A673 (cell line): Measurements from ENCODE around the gene NXF1. TPM values are rescaled to one million over a fixed set of nuclear protein-coding genes. Genes with fewer than 3 reads are reported as not detected.
A peak's percentile ranks its signal among the peaks of the same experiment; 100 is the strongest.
"Not testable (repeated sequence)": the region's sequence is repeated elsewhere in the genome, so short reads cannot be mapped to it uniquely, and the experiment has no call there.

Source experiments
- BruUV-seq: library from RNA; stranded (reverse); fragments of 400-500 nt; replicated peaks from 2 replicates; lab custom pipeline; 2021; lab: Mats Ljungman, UMichigan
- CTCF ChIA-PET: fragments of 300-600 bp; sonication (Branson Sonifier 250); formaldehyde crosslinking; loops from one replicate; lab custom pipeline; 2022; ENCODE audit warnings: antibody characterized with exemption; lab: Charles Lee
- POLR2A ChIA-PET: fragments of 300-600 bp; sonication (Branson Sonifier 250); formaldehyde crosslinking; loops from one replicate; lab custom pipeline; 2022; ENCODE audit warnings: antibody characterized with exemption; ENCODE audit not compliant: low non-redundant PET; lab: Charles Lee
- DNase-seq: peaks from one replicate; pipeline ENCODE4 v3.0.0-alpha.2; 2015; ENCODE audit warnings: low spot score
- H3K27ac ChIP-seq: fragments of 200-600 bp; sonication (generic); 2 replicates; pipeline ENCODE4 v1.5.1; 2016; ENCODE audit warnings: mixed run types, low read depth, mild to moderate bottlenecking, mixed read lengths, antibody characterized with exemption, low read length; ENCODE audit not compliant: poor library complexity, severe bottlenecking
- H3K27me3 ChIP-seq: fragments of 200-600 bp; sonication (generic); replicated peaks from 2 replicates; pipeline ENCODE4 v1.6.1; 2017; ENCODE audit warnings: mixed run types, low read depth, mild to moderate bottlenecking, mixed read lengths, antibody characterized with exemption, low read length; ENCODE audit not compliant: insufficient read depth, poor library complexity
- H3K36me3 ChIP-seq: fragments of 200-600 bp; sonication (generic); 2 replicates; pipeline ENCODE4 v1.6.1; 2016; ENCODE audit warnings: mixed run types, mild to moderate bottlenecking, mixed read lengths, antibody characterized with exemption, low read length; ENCODE audit not compliant: insufficient read depth, poor library complexity, severe bottlenecking
- H3K4me1 ChIP-seq: fragments of 200-600 bp; sonication (generic); 2 replicates; pipeline ENCODE4 v1.6.1; 2017; ENCODE audit warnings: mixed run types, mild to moderate bottlenecking, mixed read lengths, antibody characterized with exemption, low read length; ENCODE audit not compliant: insufficient read depth, poor library complexity, severe bottlenecking
- H3K4me3 ChIP-seq: fragments of 200-600 bp; sonication (generic); 2 replicates; pipeline ENCODE4 v1.5.1; 2016; ENCODE audit warnings: low read depth, mixed run types, mild to moderate bottlenecking, mixed read lengths, low read length; ENCODE audit not compliant: poor library complexity, severe bottlenecking
- H3K9me3 ChIP-seq: fragments of 200-600 bp; sonication (generic); 2 replicates; pipeline ENCODE4 v1.6.1; 2016; ENCODE audit warnings: mixed run types, low read depth, mild to moderate bottlenecking, mixed read lengths, antibody characterized with exemption, low read length; ENCODE audit not compliant: poor library complexity, severe bottlenecking
- EZH2 ChIP-seq: fragments of 200-600 bp; sonication (generic); IDR thresholded peaks from 2 replicates; pipeline ENCODE4 v1.6.1; 2017; ENCODE audit warnings: borderline replicate concordance, low read depth, mild to moderate bottlenecking, mixed read lengths, antibody characterized with exemption, low read length; ENCODE audit not compliant: poor library complexity, severe bottlenecking
- intact Hi-C: fragments of 100-400 bp; cut with micrococcal nuclease; formaldehyde crosslinking; loops from one replicate; pipeline ENCODE4 v1.10.0; 2022; ENCODE audit not compliant: unreplicated experiment
- total RNA-seq: library from RNA; stranded (reverse); gene quantifications from 2 replicates; pipeline ENCODE4 v1.2.3, GENCODE V29; 2021
- TF ChIP-seq, protein P1 (sequence below): fragments of 300-800, 200-600 bp; sonication (generic); conservative IDR thresholded peaks from 2 replicates; pipeline ENCODE4 v1.5.1; 2017; ENCODE audit warnings: low read depth, mild to moderate bottlenecking, antibody characterized with exemption, low read length, moderate library complexity, mixed read lengths

The NXF1 gene
- total RNA-seq, 1 experiment from 2014 or later, result 82.0 TPM

DNA sequence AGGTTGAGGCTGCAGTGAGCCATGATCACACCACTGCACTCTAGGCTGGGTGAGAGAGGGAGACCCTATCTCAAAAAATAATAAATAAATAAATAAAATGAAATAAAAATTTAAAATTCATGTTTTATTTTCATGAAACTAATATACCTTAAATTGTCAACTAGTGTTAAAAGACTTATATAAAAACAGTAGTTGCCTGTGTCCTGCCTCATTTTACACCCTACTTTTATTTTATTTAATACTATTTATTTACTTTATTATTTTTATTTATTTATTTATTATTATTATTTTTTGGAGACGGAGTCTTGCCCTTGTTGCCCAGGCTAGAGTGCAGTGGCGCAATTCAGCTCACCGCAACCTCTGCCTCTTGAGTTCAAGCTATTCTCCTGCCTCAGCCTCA is 38.9 kb upstream of the NXF1 start:
- no peaks in the 10 kb centered on the region for H3K36me3 ChIP-seq
- no peak overlapping the region for H3K27ac ChIP-seq
- no peaks in the 10 kb centered on the region for H3K27me3 ChIP-seq
- peaks cover 13% of the 10 kb centered on the region for H3K4me1 ChIP-seq
- no peaks in the 10 kb centered on the region for H3K9me3 ChIP-seq
- ChIA-PET POLR2A (no interaction called here), CTCF (no interaction called here)
- intact Hi-C loops, result loop anchor here (5.0 kb wide), 1 partner anchor 57 kb away; the partner anchor contains the start of gene TMEM179B
- DNase-seq, result no peak
- BruUV-seq, result no TSS peak
- TF ChIP-seq, protein P1, sequence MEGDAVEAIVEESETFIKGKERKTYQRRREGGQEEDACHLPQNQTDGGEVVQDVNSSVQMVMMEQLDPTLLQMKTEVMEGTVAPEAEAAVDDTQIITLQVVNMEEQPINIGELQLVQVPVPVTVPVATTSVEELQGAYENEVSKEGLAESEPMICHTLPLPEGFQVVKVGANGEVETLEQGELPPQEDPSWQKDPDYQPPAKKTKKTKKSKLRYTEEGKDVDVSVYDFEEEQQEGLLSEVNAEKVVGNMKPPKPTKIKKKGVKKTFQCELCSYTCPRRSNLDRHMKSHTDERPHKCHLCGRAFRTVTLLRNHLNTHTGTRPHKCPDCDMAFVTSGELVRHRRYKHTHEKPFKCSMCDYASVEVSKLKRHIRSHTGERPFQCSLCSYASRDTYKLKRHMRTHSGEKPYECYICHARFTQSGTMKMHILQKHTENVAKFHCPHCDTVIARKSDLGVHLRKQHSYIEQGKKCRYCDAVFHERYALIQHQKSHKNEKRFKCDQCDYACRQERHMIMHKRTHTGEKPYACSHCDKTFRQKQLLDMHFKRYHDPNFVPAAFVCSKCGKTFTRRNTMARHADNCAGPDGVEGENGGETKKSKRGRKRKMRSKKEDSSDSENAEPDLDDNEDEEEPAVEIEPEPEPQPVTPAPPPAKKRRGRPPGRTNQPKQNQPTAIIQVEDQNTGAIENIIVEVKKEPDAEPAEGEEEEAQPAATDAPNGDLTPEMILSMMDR, result no peak
- no peak for TF ChIP-seq EZH2
- no peak overlapping the region for H3K4me3 ChIP-seq

DNA sequence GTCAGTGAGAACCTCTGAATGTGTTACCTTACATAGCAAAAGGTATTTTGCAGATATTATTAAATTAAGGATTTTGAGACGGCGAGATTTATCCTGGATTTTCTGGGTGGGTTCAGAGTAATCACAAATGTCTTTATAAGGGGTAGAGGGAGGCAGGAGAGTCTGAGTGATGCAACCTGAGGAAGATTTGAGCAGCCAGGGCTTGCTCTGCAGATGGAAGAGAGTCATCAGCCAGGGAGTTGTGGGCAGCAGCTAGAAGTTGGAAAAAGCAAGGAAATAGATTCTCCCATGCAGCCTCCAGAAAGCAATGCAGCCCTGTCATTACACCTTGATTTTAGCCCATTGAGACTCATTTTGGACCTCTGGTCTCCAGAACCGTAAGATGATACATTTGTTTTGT is 38.2 kb upstream of the NXF1 start:
- BruUV-seq, result no TSS peak
- H3K9me3 ChIP-seq, result no peaks in the 10 kb centered on the region
- TF ChIP-seq, protein P1, result no peak
- TF ChIP-seq EZH2, result no peak
- no peak overlapping the region for H3K4me3 ChIP-seq
- CTCF ChIA-PET, result no interaction called here
- peaks cover 15% of the 10 kb centered on the region for H3K4me1 ChIP-seq
- POLR2A ChIA-PET, result no interaction called here
- H3K27me3 ChIP-seq, result no peaks in the 10 kb centered on the region
- H3K36me3 ChIP-seq, result no peaks in the 10 kb centered on the region
- intact Hi-C loops, result loop anchor here (5.0 kb wide), 1 partner anchor 56 kb away; the partner anchor contains the start of gene TMEM179B
- DNase-seq, result no peak
- peak overlapping the region; percentile 31 for H3K27ac ChIP-seq

DNA sequence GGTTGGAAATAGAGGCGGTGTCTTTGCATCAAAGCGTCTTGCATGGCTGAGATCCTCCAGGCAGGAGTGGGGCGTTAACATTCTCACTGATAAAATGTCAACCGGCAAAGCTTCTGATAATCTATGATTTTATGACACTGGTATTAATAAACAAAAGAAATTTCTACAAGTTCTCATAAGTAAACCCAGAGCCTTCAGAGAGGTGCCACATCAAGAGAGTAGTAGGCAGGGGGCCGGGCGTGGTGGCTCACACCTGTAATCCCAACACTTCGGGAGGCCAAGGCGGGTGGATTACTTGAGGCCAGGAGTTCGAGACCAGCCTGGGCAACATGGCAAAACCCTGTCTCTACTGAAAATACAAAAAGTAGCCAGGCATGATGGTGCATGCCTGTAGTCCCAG is 37.7 kb upstream of the NXF1 start:
- Histone ChIP-seq H3K27ac (peak overlapping the region; percentile 99), H3K4me1 (peaks cover 17% of the 10 kb centered on the region), H3K4me3 (peak overlapping the region; percentile 44)
- POLR2A ChIA-PET, result interaction anchor here (0.6 kb wide), 1 partner anchor 32 kb away, joined by 7 read pairs; no protein-coding TSS in a partner anchor
- BruUV-seq, CTCF ChIA-PET, H3K9me3 ChIP-seq, H3K36me3 ChIP-seq, DNase-seq, H3K27me3 ChIP-seq: not testable (repeated sequence)
- intact Hi-C loops, result loop anchor here (5.0 kb wide), 1 partner anchor 56 kb away; the partner anchor contains the start of gene TMEM179B
